CD4-positive, alpha-beta T cell treated with Interleukin-17A for 1 hour (primary cell): Measurements from ENCODE around the gene MYOCD.

ENCODE experiments used
- DNase-seq: peaks from one replicate; pipeline ENCODE4 v3.0.0-alpha.2; 2020

MYOCD gene

GRCh38 chr17:12769981-12770380 lies 104.3 kb downstream of the MYOCD start:
- DNase-seq: no peak

GRCh38 chr17:12773153-12773552 lies 107.5 kb downstream of the MYOCD start:
- DNase-seq: no peak

GRCh38 chr17:12789075-12789480 lies 123.4 kb downstream of the MYOCD start:
- DNase-seq: no peak

DNA sequence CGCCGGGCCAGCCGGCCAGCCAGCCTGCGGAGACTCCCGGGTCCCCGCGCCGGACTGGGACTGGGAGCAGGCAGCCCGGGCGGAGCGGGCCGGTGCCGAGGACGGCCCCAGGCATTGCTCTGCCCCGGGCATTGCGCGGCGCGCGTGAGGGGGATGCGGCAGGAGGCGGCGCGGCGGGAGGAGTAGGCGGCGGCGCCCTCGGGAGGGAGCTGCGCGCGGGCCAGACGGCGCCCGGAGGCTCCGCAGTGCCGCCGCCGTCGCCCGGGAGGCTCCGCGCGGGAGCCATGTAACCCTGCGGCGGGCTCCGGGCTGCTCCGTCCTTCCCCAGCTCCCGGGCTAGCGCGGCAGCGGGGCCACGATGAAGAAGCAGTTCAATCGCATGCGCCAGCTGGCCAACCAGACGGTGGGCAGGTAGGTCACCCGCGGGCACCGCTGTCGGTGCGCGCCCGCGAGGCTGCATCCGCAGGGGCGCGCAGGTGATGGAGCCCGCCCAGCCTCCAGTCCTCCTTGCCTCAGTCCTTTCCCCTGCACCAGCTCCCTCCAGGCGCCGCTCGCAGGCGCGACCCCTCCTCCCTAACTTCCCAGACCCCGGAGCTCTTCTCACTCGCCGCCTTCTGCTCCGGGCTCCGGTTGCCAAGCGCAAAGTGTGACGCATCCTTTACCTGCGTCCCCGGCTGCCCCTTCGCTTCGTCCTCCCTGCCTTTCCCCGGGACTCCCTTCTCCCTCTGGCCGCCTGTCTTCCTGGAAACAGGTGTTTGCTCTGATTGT lies 124.0 kb downstream of the MYOCD start, which contains the start of gene ARHGAP44:
Gene ARHGAP44 (plus strand): TSS at position 18 of the 768 bp plus-strand sequence. CDS start 341 bp downstream, at position 359.
- DNase-seq: no peak

DNA sequence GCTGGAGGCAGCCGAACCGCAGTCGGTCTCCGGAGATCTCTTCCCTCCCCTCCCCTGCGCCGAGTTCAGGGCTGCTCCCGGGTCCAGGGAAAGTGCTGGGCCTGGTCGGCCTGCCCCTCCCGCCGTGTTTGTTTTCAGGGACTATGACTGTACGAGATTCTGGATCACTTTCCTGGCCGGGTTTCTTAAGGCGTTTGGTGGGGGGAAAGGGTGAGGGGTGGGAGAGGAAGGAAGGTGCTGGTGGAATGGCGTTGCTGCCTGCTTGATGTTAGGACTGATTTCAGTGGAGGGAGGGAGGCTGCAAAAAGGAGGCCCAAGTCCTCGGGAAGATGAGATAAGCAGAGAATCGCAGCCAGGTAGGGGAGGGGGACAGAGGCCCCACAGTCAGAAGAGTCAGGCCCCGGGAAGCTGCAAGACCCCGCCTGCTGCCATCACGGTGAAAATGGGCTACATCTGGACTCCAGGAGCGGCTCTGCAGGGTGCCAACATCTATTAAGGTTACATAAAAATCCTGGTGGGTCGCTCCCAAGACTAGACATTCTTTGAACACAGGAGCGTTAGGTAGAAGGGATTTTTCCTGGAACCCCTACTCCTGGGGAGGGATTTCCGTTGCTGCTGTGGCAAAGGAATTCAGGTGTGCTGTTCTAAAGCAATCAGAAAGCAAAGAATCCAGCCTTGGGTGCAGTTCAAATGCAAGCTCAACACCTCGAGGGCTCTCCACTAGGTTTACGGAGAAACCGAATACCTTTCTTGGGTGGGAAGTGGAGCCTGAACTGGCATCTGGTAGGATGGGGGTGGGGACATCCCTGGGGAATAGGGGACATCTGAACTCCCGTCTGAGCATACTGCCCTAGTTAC lies 124.8 kb downstream of the MYOCD start:
- DNase-seq: no peak

GRCh38 chr17:12794919-12795532 lies 129.3 kb downstream of the MYOCD start:
- DNase-seq: no peak

DNA sequence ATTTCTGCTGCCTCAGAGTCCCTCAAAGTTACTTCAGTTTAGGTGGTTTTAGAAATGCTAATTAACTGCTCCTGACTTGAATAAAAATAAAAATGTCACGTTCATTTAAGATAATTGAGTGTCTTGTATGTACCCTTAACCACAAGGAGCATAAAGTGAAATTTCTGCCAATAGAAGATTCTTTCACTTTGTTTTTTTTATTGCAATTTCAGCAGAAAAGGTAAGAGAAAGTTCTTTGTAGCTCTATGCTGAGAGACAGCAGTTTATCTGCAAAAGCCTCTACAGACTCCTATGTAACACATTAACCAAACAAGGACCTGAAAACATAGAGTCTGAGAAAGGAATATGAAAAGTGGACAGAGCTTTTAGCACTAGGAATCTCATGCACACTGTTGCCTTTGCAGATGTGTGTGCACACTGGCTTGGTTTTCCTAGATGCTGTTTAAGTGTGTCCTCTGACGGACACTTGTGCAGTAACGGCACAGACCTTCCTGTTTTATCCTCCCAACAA lies 135.2 kb downstream of the MYOCD start:
- no peak for DNase-seq

DNA sequence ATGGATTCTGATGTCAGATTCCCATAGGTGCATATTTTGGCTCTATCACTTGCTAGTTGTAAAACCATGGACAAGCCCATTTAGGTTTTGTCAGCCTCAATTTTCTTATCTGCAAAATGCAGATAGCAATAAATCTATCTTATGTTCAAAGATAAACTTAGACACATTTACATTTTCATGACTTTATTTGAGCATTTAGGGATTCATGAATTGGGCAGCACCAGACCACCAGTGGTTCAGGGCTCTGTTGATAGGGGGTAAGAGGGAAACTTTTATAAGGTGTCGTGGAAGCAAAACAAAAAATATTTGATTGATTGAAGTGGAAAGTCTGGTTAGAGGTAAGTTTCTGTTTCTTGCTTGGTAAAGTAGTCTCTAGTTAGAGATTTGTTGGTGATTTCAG lies 140.9 kb downstream of the MYOCD start:
- no peak for DNase-seq

GRCh38 chr17:12808723-12809122 lies 143.0 kb downstream of the MYOCD start:
- no peak for DNase-seq

GRCh38 chr17:12812877-12813276 lies 147.2 kb downstream of the MYOCD start:
- no peak for DNase-seq

GRCh38 chr17:12813664-12814063 lies 148.0 kb downstream of the MYOCD start:
- no peak for DNase-seq

GRCh38 chr17:12814718-12815117 lies 149.0 kb downstream of the MYOCD start:
- DNase-seq: no peak

DNA sequence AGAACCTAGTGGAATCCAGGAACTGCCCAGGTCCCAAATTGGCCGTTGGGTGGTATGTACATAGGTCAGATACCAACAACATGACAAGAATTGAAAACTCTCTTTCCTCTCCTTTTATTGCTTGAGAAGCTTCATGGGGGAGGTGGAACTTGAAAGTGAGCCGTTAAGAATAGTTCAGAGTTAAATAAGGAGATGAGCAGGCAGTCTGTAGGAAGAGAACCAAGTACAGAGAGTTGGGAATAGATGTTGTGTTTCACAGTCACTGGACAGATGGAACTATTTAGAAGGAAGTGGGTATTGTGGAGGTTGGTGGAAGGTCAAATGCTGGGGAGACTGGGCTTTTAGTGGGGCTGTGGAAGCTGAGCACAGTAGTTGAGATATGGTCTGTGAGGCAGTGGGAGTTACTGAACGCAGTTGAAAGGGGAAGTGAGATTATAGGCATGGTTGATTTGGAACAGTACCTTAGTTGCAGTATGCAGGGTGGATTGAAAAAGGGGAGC lies 150.0 kb downstream of the MYOCD start:
- DNase-seq: no peak
